Suprapubic skin (tissue), 4 donors: ENCODE data around the gene HOXA9. TPM values are rescaled to one million over a fixed set of nuclear protein-coding genes. Genes with fewer than 3 reads are reported as not detected.

Experiments
- DNase-seq, 2 donors: peaks; one replicate each; pipeline ENCODE4 v3.0.0-alpha.2; 2019; ENCODE audit warnings: low spot score in 2 of 2
- H3K27ac ChIP-seq: fragments of 200-600 bp; sonication (generic); one replicate; pipeline ENCODE4 v1.5.1; 2019
- H3K27me3 ChIP-seq: fragments of 200-600 bp; sonication (generic); one replicate; pipeline ENCODE4 v1.5.1; 2019
- H3K36me3 ChIP-seq: fragments of 200-600 bp; sonication (generic); one replicate; pipeline ENCODE4 v1.5.1; 2019
- H3K4me1 ChIP-seq: fragments of 200-600 bp; sonication (generic); one replicate; pipeline ENCODE4 v1.5.1; 2019
- H3K4me3 ChIP-seq: fragments of 200-600 bp; sonication (generic); one replicate; pipeline ENCODE4 v1.5.1; 2019; ENCODE audit warnings: mild to moderate bottlenecking
- H3K9me3 ChIP-seq: fragments of 200-600 bp; sonication (generic); one replicate; pipeline ENCODE4 v1.5.1; 2019
- EP300 ChIP-seq: sonication (generic); formaldehyde crosslinking; IDR thresholded peaks from one replicate; pipeline ENCODE4 v1.6.1; 2017; ENCODE audit warnings: antibody characterized with exemption
- POLR2A ChIP-seq, 2 donors: fragments of 450-650 bp; IDR thresholded peaks; one replicate each; pipeline ENCODE4 v1.6.1; 2017; ENCODE audit warnings: antibody characterized with exemption in 2 of 2, mild to moderate bottlenecking in 2 of 2, moderate library complexity in 2 of 2
- POLR2AphosphoS5 ChIP-seq, 3 donors: sonication (generic); formaldehyde crosslinking; IDR thresholded peaks; one replicate each; pipeline ENCODE4 v1.6.1; 2017; ENCODE audit warnings: antibody characterized with exemption in 3 of 3
- WGBS: methylation state at CpG from one replicate; pipeline ENCODE4 v1.1.5; 2018; 5-methylcytosine and 5-hydroxymethylcytosine counted together
- total RNA-seq, 4 donors: library from RNA; depleted of rRNA; stranded (reverse); fragments of >200 nt; gene quantifications; one replicate each; pipeline ENCODE4 v1.1.0, GENCODE V29; 2016
- TF ChIP-seq, protein P1 (sequence below), 2 donors: fragments of 200-600 bp in 1 of 2; fragments of 450-650 bp in 1 of 2; sonication (generic) in 1 of 2; IDR thresholded peaks; one replicate each; pipeline ENCODE4 v1.5.1; 2016 to 2019; ENCODE audit warnings: antibody characterized with exemption in 2 of 2, mild to moderate bottlenecking in 1 of 2, moderate library complexity in 1 of 2

Gene HOXA9
- total RNA-seq, 4 donors from 2014 or later, result 26.7 to 64.8 (median 48.7) TPM

DNA sequence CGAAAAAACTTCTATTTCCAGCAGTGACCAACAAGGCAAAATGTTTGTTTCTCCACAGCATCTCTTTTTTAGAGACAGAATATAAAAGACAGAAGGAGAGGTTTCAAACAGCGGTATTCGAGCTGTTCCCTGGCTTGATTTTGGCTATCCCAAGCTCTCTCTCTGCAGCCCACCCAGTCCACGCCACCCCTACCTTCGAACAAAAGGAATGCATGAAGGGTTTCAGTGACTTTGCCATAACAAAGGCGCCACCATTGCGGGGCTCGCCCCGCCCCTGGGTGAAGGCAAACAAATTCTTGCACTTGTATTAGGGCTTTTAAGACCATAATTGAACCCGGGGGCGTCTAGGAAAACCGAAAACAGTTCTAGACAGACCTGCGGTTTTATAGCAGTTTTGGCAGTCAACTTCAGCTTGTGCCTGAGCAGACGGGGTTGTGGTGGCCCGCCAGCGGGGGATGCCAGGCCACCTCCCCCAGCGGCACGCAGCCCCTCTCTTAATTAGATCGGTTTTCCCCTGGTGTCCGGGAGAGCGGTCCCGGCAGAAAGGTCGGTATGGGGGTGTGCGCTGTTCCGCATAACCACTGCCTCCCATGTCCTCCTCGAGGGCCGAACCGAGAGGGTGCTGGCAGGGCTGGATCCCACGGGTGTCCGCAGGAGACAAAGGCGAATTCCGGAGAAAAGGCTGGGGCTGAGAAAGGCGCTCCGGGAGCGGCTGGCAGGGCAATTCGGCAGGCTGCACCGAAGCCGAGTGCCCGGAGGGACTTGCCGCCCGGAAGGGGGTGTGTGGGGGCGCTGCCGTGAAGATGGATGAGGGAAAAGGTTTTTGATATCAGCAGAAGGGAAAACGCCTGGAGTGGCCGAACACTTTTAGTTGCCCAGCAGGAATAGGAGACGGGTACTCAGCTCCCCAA, 22.4 kb upstream of the HOXA9 start:
- DNase-seq, result peak; percentile 60 to 74
- peaks cover 98% of the 10 kb centered on the region for H3K27me3 ChIP-seq
- peaks cover 61% of the 10 kb centered on the region for H3K4me1 ChIP-seq
- no peaks in the 10 kb centered on the region for H3K36me3 ChIP-seq
- 38% methylated on average over 44 of the region's 46 CpGs for WGBS
- peak overlapping the region; percentile 25 for H3K4me3 ChIP-seq
- H3K9me3 ChIP-seq, result no peaks in the 10 kb centered on the region
- H3K27ac ChIP-seq, result no peak overlapping the region
- TF ChIP-seq EP300 (no peak), POLR2A (IDR thresholded peaks at IDR 0.05) (no peak), POLR2AphosphoS5 (IDR thresholded peaks at IDR 0.05) (no peak)
- TF ChIP-seq, protein P1, sequence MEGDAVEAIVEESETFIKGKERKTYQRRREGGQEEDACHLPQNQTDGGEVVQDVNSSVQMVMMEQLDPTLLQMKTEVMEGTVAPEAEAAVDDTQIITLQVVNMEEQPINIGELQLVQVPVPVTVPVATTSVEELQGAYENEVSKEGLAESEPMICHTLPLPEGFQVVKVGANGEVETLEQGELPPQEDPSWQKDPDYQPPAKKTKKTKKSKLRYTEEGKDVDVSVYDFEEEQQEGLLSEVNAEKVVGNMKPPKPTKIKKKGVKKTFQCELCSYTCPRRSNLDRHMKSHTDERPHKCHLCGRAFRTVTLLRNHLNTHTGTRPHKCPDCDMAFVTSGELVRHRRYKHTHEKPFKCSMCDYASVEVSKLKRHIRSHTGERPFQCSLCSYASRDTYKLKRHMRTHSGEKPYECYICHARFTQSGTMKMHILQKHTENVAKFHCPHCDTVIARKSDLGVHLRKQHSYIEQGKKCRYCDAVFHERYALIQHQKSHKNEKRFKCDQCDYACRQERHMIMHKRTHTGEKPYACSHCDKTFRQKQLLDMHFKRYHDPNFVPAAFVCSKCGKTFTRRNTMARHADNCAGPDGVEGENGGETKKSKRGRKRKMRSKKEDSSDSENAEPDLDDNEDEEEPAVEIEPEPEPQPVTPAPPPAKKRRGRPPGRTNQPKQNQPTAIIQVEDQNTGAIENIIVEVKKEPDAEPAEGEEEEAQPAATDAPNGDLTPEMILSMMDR (IDR thresholded peaks at IDR 0.05), result no peak

DNA sequence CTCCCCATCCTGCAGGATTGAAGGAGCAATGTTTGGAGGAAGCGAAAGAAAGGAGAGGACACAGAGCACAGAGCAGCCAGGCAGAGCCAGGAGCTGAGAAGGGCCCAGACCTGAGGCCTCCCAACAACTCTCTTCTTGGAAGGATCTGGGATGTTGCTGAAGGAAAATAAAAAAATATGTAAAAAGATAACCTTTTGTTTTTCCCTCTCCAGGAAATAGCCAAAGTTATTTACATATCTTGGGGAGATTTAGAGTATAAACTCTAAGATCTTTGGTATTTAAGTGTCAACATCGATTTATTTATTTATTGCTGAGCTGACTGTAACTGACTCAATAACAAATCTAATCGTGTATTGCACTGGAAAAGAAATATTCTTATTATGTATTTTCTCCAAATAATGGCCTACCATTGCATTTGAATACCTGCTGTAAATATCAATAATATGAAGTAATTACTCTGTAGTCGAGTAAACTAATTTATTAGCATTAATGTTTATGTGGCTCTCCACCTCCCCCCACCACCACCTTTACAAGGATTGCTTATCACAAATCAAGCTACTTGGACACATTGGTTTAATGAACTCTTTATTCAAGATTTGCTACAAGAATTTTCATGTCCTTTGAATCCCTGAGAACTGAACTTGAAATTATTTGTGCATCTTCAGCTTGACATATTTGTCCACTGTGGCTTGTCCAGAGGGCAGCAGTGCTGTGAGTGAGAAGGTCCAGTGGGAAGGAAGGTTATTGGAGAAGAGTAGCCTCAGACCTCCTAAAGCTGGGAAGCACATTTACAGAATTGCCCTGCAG, 21.5 kb upstream of the HOXA9 start:
- TF ChIP-seq, protein P1 (IDR thresholded peaks at IDR 0.05), result no peak
- no peak for TF ChIP-seq POLR2AphosphoS5 (IDR thresholded peaks at IDR 0.05)
- TF ChIP-seq EP300, result no peak
- TF ChIP-seq POLR2A (IDR thresholded peaks at IDR 0.05), result no peak
- Histone ChIP-seq H3K4me3 (no peak overlapping the region), H3K27ac (no peak overlapping the region), H3K9me3 (no peaks in the 10 kb centered on the region), H3K4me1 (peaks cover 52% of the 10 kb centered on the region), H3K36me3 (no peaks in the 10 kb centered on the region), H3K27me3 (peaks cover 98% of the 10 kb centered on the region)
- 74% methylated on average over 4 of the region's 4 CpGs for WGBS
- no peak for DNase-seq

DNA sequence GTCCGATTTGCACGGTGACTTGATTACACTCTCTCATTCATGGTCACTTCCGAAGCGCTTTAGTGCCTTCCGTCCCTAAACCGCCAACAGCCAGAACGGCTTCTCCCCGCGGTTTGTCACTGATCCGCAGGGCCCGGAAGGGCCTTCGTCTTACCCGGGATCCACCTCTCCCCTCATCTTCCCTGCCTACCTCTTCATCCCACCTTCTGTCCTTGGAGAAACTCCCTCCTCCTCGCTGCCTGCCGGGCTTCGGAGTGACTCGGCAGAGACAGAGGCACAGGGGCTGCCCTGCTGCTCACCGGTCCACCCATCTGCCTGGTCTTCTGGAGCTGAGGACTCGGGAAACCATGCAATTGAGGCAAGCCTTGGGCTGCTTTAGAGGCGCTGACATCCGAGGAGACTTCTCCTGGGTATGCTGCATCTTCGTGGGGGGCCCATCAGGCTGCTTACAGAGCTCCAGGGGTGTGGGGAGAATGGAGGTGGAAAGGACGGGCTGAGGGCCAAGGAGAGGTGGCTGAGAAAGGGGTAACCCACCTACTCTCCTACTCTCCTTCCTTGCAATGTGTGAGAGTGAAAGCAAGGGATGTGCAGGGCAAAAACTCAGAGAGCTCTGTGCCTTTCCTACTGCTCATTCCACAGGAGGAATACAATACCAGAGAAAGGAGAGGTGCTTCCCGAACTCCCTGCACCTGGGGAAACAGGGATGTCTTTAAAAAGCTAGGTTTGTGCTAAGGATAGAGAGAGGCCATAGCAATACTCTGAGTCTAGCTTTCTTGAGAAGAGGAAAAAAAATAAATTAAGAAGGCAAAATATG, 20.7 kb upstream of the HOXA9 start:
- TF ChIP-seq POLR2A (IDR thresholded peaks at IDR 0.05) (no peak), POLR2AphosphoS5 (IDR thresholded peaks at IDR 0.05) (no peak), EP300 (no peak)
- TF ChIP-seq, protein P1 (IDR thresholded peaks at IDR 0.05), result no peak
- peak; percentile 62 to 81 for DNase-seq
- Histone ChIP-seq H3K27ac (peak overlapping the region; percentile 73), H3K27me3 (peaks cover 98% of the 10 kb centered on the region), H3K4me3 (peak overlapping the region; percentile 66), H3K9me3 (no peaks in the 10 kb centered on the region), H3K4me1 (peaks cover 52% of the 10 kb centered on the region), H3K36me3 (no peaks in the 10 kb centered on the region)
- WGBS, result 38% methylated on average over 24 of the region's 24 CpGs

DNA sequence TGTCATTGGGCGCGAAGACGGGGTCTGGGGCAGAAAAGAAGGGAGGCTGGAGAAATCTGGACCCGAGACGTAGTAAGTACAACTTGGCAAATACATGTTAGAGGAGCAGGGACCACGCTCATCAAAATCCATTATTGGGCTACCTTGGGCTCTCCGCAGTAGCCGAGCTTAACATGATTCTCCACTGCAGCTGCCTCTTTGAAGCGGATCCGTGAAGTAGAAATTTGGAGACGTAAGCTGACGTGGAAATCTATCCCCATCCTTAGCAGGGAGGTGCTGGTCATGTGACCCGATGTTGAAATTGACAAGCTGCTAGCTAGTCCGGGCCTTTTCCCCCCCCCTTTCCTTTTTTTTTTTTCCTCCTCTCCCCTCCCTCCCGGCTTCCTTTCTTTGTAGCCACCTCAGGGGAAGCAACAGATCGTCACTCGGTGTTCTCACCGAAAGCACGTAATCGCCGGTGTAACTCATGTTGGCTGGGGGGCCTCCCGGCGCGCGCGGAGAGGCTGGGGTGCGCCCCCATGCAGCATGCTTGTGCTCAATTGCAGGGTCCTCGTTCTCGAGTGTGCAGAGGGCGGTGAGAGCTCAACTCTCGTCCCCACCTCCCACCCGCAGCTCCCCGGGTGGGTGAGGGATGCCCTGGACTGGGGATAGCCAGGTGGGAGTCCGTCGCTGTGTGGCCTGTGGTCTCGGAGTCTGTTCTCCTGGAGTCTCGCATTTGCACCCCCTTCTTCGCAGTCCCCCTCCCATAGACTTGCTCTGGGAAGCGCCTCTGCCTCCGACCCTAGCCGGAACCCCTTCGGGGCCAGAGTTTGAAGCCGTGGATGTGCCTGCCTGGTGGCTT, 19.9 kb upstream of the HOXA9 start, which contains the start of gene HOXA11:
TSS of gene HOXA11 (minus strand) at position 220 of the 841 bp plus-strand sequence. CDS start at position 132, 88 bp downstream.
- Histone ChIP-seq H3K27me3 (peaks cover 98% of the 10 kb centered on the region), H3K4me1 (peaks cover 55% of the 10 kb centered on the region), H3K27ac (peak within 1 kb of the TSS; percentile 76), H3K9me3 (no peaks in the 10 kb centered on the region), H3K36me3 (no peaks in the 10 kb centered on the region), H3K4me3 (peak within 1 kb of the TSS; percentile 66)
- WGBS, result 13% methylated on average over 37 of the region's 43 CpGs
- peak; percentile 80 to 82 for DNase-seq
- TF ChIP-seq, protein P1 (IDR thresholded peaks at IDR 0.05), result no peak
- TF ChIP-seq EP300 (no peak), POLR2AphosphoS5 (IDR thresholded peaks at IDR 0.05) (no peak)
